ENCODE measurements around the gene LCE3D.
"Not testable (repeated sequence)": the region's sequence is repeated elsewhere in the genome, so short reads cannot be mapped to it uniquely, and the experiment has no call there.

LCE3D gene

DNA sequence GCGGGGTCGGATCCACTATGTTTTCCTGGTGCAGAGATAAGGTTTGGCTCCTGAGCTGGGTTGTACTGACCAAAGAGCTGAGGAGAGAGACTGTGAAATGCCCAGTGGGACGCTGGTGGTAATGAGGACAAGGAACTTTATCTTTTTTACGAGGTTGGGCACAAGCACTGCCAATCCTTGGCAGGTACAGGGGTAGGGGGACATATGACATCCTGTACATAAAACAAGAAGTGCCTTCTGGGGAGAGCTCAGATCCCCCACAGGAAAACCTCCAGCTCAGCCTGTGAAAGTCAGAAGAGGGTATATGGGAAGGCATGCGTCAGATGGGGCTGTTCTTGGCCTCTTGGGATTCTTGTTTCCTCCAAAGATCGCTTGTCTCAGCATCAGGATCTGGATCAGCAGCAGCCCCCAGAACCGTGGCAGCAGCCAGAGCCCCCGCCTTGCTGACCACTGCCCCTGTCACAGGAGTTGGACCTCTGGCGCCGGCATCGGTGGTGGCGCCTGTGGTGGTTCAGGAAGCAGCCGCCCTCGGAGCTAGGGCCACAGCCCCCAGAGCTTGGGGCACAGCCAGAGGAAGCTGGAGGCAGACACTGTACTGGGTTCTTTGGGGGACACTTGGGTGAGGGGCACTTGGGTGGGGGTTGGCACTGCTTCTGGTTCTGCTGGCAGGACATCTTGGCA lies 14.6 kb downstream of the LCE3D start:
- TF ChIP-seq, protein P1, sequence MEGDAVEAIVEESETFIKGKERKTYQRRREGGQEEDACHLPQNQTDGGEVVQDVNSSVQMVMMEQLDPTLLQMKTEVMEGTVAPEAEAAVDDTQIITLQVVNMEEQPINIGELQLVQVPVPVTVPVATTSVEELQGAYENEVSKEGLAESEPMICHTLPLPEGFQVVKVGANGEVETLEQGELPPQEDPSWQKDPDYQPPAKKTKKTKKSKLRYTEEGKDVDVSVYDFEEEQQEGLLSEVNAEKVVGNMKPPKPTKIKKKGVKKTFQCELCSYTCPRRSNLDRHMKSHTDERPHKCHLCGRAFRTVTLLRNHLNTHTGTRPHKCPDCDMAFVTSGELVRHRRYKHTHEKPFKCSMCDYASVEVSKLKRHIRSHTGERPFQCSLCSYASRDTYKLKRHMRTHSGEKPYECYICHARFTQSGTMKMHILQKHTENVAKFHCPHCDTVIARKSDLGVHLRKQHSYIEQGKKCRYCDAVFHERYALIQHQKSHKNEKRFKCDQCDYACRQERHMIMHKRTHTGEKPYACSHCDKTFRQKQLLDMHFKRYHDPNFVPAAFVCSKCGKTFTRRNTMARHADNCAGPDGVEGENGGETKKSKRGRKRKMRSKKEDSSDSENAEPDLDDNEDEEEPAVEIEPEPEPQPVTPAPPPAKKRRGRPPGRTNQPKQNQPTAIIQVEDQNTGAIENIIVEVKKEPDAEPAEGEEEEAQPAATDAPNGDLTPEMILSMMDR (IDR thresholded peaks at IDR 0.05; ENCODE audit: control extremely low read depth, extremely low read depth, low read depth, missing control alignments) = no peak
- ChIA-PET POLR2A (no interaction called here), CTCF (interaction anchor here (1.2 kb wide), 1 partner anchor 12 kb away, joined by 3 read pairs; no protein-coding TSS in a partner anchor)
- DNase-seq (ENCODE audit: extremely low spot score) = no peak

DNA sequence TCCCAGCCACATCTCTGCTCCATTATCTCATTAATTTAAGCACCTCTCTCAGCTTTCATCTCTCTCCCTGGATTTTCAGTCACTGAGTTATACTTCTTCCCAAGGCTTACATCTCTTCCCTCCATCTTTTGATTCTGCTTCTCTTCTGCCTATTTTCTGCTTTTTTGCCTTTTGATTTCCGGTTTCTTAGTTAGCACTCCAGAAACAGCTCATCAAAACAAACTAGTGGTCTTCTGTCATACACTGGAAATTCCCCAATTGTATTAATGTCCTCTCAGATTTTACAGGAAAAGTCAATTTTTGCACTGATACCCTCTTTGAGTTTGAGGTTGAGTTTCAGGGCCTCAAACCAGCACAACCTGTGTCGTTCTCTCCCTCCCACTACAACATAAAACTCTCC lies 15.2 kb downstream of the LCE3D start:
- ChIA-PET CTCF (interaction anchor here (1.4 kb wide), 1 partner anchor 361 kb away, joined by 3 read pairs; no protein-coding TSS in a partner anchor), POLR2A (no interaction called here)
- TF ChIP-seq, protein P1 (IDR thresholded peaks at IDR 0.05; ENCODE audit: control extremely low read depth, extremely low read depth, low read depth, missing control alignments) = no peak
- no peak for DNase-seq (ENCODE audit: extremely low spot score)

DNA sequence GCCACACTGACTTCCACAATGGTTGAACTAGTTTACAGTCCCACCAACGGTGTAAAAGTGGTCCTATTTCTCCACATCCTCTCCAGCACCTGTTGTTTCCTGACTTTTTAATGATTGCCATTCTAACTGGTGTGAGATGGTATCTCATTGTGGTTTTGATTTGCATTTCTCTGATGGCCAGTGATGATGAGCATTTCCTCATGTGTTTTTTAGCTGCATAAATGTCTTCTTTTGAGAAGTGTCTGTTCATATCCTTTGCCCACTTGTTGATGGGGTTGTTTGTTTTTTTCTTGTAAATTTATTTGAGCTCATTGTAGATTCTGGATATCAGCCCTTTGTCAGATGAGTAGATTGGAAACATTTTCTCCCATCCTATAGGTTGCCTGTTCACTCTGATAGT lies 32.0 kb downstream of the LCE3D start:
- POLR2A ChIA-PET, CTCF ChIA-PET: not testable (repeated sequence)

DNA sequence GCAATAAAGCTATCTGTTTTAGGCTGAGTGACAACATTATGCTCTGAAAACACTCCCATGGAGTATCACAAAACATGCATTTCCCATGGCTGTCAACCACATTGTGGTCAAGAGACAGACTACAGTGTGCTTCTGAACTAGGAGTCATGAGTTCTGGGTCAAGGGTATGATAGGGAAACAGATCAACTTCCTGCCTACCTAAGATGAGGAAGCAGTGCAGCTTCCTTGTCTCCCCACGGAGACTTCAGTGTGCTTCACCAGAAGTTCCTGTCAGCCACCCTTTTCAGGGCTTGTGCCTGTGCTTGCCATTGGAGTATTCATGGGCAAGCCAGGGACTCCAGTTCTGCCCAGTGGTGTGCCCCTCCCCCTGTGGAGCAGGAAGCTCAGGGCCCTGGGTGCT lies 33.6 kb downstream of the LCE3D start:
- TF ChIP-seq, protein P1 (IDR thresholded peaks at IDR 0.05; ENCODE audit: control extremely low read depth, extremely low read depth, low read depth, missing control alignments) = no peak
- POLR2A ChIA-PET = no interaction called here
- no peak for DNase-seq (ENCODE audit: extremely low spot score)
- CTCF ChIA-PET = interaction anchor here (1.6 kb wide), 1 partner anchor 13 kb away, joined by 4 read pairs; no protein-coding TSS in a partner anchor

More for the DNA sequence above, 32.0 kb downstream of the LCE3D start:
- not testable (repeated sequence) for DNase-seq (ENCODE audit: extremely low spot score)

DNA sequence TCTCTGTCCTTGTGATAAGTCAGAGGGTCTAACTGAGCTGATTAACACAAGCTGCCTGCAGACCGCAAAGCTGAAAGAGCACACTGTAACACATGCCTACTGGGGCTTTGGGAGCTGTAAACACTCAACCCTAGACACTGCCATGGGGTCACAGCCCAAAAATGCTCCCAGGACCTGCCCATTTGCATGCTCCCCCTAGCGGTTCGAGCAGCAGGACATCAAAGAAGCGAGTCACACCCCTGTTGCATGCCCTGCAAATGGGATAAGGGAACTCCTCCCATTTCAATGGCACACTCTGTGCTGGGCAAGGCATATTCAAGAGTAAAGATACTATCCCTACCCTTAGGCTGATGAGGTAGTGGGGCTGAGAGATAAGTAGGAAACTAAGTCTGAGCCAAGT lies 36.5 kb downstream of the LCE3D start:
- TF ChIP-seq, protein P1 (IDR thresholded peaks at IDR 0.05; ENCODE audit: control extremely low read depth, extremely low read depth, low read depth, missing control alignments) = peak; percentile 17
- ChIA-PET CTCF (interaction anchor here (1.1 to 1.5 kb wide), 2 partner anchors 9 to 34 kb away, joined by 3 to 4 read pairs; no protein-coding TSS in a partner anchor), POLR2A (no interaction called here)
- DNase-seq (ENCODE audit: extremely low spot score) = no peak

DNA sequence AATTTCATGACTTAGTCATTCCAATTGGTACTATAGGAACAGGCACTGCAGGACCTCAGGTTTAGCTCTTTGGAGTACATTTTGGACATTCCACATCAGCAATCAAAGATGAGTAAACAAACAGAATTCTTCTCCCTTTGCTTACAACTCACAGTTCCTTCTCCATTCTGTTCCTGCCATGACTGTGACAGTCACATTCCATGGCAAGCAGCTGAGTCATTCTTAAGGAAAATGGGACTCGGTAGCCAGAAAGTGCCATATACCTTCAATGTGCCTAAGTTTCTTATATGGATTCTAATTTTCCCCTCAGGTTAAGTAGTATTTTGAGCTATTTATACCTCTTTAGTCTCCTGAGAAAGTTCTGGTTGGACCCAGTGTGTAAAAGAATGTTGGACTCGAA lies 40.4 kb downstream of the LCE3D start:
- DNase-seq (ENCODE audit: extremely low spot score) = no peak
- ChIA-PET CTCF (no interaction called here), POLR2A (no interaction called here)
- TF ChIP-seq, protein P1 (IDR thresholded peaks at IDR 0.05; ENCODE audit: control extremely low read depth, extremely low read depth, low read depth, missing control alignments) = no peak

DNA sequence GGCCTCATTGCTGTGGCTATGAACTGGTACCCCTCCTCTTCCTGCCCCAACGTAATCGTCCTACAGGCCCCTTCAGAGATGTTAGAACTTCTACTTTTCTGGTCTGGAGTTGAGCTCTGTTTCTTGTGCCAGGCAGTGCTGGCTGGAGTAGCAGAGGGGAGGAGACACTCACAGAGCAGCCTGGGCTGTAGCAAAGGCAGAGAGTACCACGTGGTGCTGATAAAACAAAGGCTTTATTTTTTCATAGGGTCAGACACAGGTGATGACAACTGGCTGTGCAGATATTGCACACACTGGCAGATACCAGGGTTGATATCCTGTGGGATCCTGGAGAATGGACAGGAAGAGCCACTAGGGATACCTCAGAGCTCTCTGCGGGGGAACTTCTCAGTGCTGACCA lies 42.8 kb downstream of the LCE3D start:
- no peak for DNase-seq (ENCODE audit: extremely low spot score)
- TF ChIP-seq, protein P1 (IDR thresholded peaks at IDR 0.05; ENCODE audit: control extremely low read depth, extremely low read depth, low read depth, missing control alignments) = no peak
- CTCF ChIA-PET = no interaction called here
- POLR2A ChIA-PET = no interaction called here

All from GM10248 (cell line).